G401.6 (cell line): Measurements from ENCODE around the gene CCL7.
"Not testable (repeated sequence)": the region's sequence is repeated elsewhere in the genome, so short reads cannot be mapped to it uniquely, and the experiment has no call there.

ENCODE experiments used
- FAIRE-seq: peaks from 2 replicates; lab custom pipeline; 2012; peaks lifted over from hg19 to GRCh38; lab: Jason Lieb, UNC

CCL7 gene

GRCh38 chr17:34269969-34270368 lies at the start of gene CCL7:
Gene CCL7, plus strand, starts transcription at chr17:34270221. Its CDS starts 70 bp downstream, at chr17:34270291.
- no peak for FAIRE-seq

- FAIRE-seq: no peak
Observed at GRCh38 chr17:34220752-34221395, 49.1 kb upstream of the CCL7 start.

GRCh38 chr17:34221411-34221810 lies 48.6 kb upstream of the CCL7 start:
- no peak for FAIRE-seq

GRCh38 chr17:34222722-34223497 lies 47.1 kb upstream of the CCL7 start:
- no peak for FAIRE-seq

GRCh38 chr17:34225046-34225445 lies 45.0 kb upstream of the CCL7 start:
- FAIRE-seq: no peak

GRCh38 chr17:34226011-34226743 lies 43.8 kb upstream of the CCL7 start:
- FAIRE-seq: no peak

- FAIRE-seq: no peak
Observed at GRCh38 chr17:34226744-34227034, 43.3 kb upstream of the CCL7 start.

GRCh38 chr17:34227293-34227692 lies 42.7 kb upstream of the CCL7 start:
- FAIRE-seq: not testable (repeated sequence)

GRCh38 chr17:34227707-34228106 lies 42.3 kb upstream of the CCL7 start:
- no peak for FAIRE-seq

GRCh38 chr17:34228781-34229180 lies 41.2 kb upstream of the CCL7 start:
- FAIRE-seq: no peak

- FAIRE-seq: no peak
Observed at GRCh38 chr17:34230342-34230741, 39.7 kb upstream of the CCL7 start.

GRCh38 chr17:34234616-34235015 lies 35.4 kb upstream of the CCL7 start:
- FAIRE-seq: no peak

GRCh38 chr17:34235389-34236028 lies 34.5 kb upstream of the CCL7 start:
- FAIRE-seq: no peak

- no peak for FAIRE-seq
Observed at GRCh38 chr17:34236281-34236892, 33.6 kb upstream of the CCL7 start.

- FAIRE-seq: no peak
Observed at GRCh38 chr17:34237458-34237857, 32.6 kb upstream of the CCL7 start.

- FAIRE-seq: no peak
Observed at GRCh38 chr17:34241062-34241461, 29.0 kb upstream of the CCL7 start.

- FAIRE-seq: no peak
Observed at GRCh38 chr17:34242587-34243363, 27.2 kb upstream of the CCL7 start.

GRCh38 chr17:34243364-34244320 lies 26.4 kb upstream of the CCL7 start:
- no peak for FAIRE-seq

- FAIRE-seq: no peak
Observed at GRCh38 chr17:34245351-34245905, 24.6 kb upstream of the CCL7 start.

GRCh38 chr17:34246446-34246845 lies 23.6 kb upstream of the CCL7 start:
- FAIRE-seq: no peak
